ENCODE data around the gene SLAMF6.

GRCh38 chr1:160553778-160554177 is 30.7 kb upstream of the SLAMF6 start:
- TF ChIP-seq POLR2A (IDR thresholded peaks at IDR 0.05) (no peak), CTCF (IDR thresholded peaks at IDR 0.05) (no peak)
